M059J (cell line): Measurements from ENCODE around the gene CCDC91. TPM values are rescaled to one million over a fixed set of nuclear protein-coding genes. Genes with fewer than 3 reads are reported as not detected.
A peak's percentile ranks its signal among the peaks of the same experiment; 100 is the strongest.
"Not testable (repeated sequence)": the region's sequence is repeated elsewhere in the genome, so short reads cannot be mapped to it uniquely, and the experiment has no call there.

ENCODE experiments used
- DNase-seq: peaks from one replicate; pipeline ENCODE4 v3.0.0-alpha.2; 2012; ENCODE audit warnings: low read depth
- total RNA-seq: library from RNA; depleted of rRNA; stranded (reverse); fragments of >200 nt; shearing (Covaris generic); gene quantifications from 2 replicates; pipeline ENCODE4 v1.2.3, GENCODE V29; 2014

CCDC91 gene
- total RNA-seq, 1 experiment from 2014 or later: 15.1 TPM

- no peak for DNase-seq
These were observed 42.1 kb downstream of the CCDC91 start for GRCh38 chr12:28232211-28232928.

GRCh38 chr12:28234444-28234843 is 44.2 kb downstream of the CCDC91 start:
- no peak for DNase-seq

- DNase-seq: no peak
These were observed 44.8 kb downstream of the CCDC91 start for GRCh38 chr12:28235015-28235414.

GRCh38 chr12:28235985-28236384 is 45.7 kb downstream of the CCDC91 start:
- DNase-seq: no peak

GRCh38 chr12:28237423-28237822 is 47.2 kb downstream of the CCDC91 start:
- DNase-seq: peak; percentile 7

- DNase-seq: no peak
These were observed 49.7 kb downstream of the CCDC91 start for GRCh38 chr12:28239918-28240317.

GRCh38 chr12:28240853-28241252 is 50.6 kb downstream of the CCDC91 start:
- no peak for DNase-seq

GRCh38 chr12:28242129-28242495 is 51.9 kb downstream of the CCDC91 start:
- DNase-seq: no peak

- no peak for DNase-seq
These were observed 52.4 kb downstream of the CCDC91 start for GRCh38 chr12:28242496-28243309.

- DNase-seq: no peak
These were observed 53.0 kb downstream of the CCDC91 start for GRCh38 chr12:28243310-28243633.

GRCh38 chr12:28247806-28248205 is 57.5 kb downstream of the CCDC91 start:
- no peak for DNase-seq

GRCh38 chr12:28248555-28249145 is 58.4 kb downstream of the CCDC91 start:
- DNase-seq: no peak

GRCh38 chr12:28253161-28253641 is 62.9 kb downstream of the CCDC91 start:
- peak; percentile 57 for DNase-seq

- DNase-seq: no peak
These were observed 67.2 kb downstream of the CCDC91 start for GRCh38 chr12:28257411-28257810.

- peak; percentile 31 for DNase-seq
These were observed 68.7 kb downstream of the CCDC91 start for GRCh38 chr12:28258998-28259397.

- no peak for DNase-seq
These were observed 75.3 kb downstream of the CCDC91 start for GRCh38 chr12:28265435-28266042.

- not testable (repeated sequence) for DNase-seq
These were observed 77.8 kb downstream of the CCDC91 start for GRCh38 chr12:28267920-28268607.

GRCh38 chr12:28268608-28269229 is 78.5 kb downstream of the CCDC91 start:
- DNase-seq: peak; percentile 3

- no peak for DNase-seq
These were observed 79.6 kb downstream of the CCDC91 start for GRCh38 chr12:28269851-28270250.

- DNase-seq: no peak
These were observed 88.2 kb downstream of the CCDC91 start for GRCh38 chr12:28278499-28278898.

GRCh38 chr12:28278960-28279359 is 88.7 kb downstream of the CCDC91 start:
- no peak for DNase-seq
